ENCODE results near the gene FGF14.

GRCh38 chr13:101773062-101773461, 628.8 kb downstream of the FGF14 start:
- TF ChIP-seq YY1 (IDR thresholded peaks at IDR 0.05; ENCODE audit: insufficient read depth, insufficient read length) (no peak), ZNF274 (IDR thresholded peaks at IDR 0.05; ENCODE audit: low read depth, low read length) (no peak)
